CD4-positive, alpha-beta memory T cell (primary cell): ENCODE results near the gene PPTC7. TPM values are rescaled to one million over a fixed set of nuclear protein-coding genes. Genes with fewer than 3 reads are reported as not detected.
"Not testable (repeated sequence)": the region's sequence is repeated elsewhere in the genome, so short reads cannot be mapped to it uniquely, and the experiment has no call there.

Experiments used
- CTCF ChIA-PET: fragments of 350-600 bp; sonication (Branson Sonifier 250); formaldehyde crosslinking; loops from one replicate; lab custom pipeline; 2021; ENCODE audit warnings: inconsistent platforms; ENCODE audit not compliant: partially characterized antibody; lab: Charles Lee
- POLR2A ChIA-PET: fragments of 350-600 bp; sonication (Branson Sonifier 250); formaldehyde crosslinking; loops from one replicate; lab custom pipeline; 2021; ENCODE audit not compliant: partially characterized antibody; lab: Charles Lee
- DNase-seq, 5 donors: peaks; one replicate each; pipeline versions ENCODE4 v3.0.0 to v3.0.0-alpha.2; 2020 to 2022; ENCODE audit warnings: mixed read lengths in 1 of 5
- H3K27ac ChIP-seq: one replicate; pipeline ENCODE4 v1.7.0; 2013; ENCODE audit warnings: low read depth, low read length
- H3K27me3 ChIP-seq: 2 replicates; pipeline ENCODE4 v1.7.0; 2013; ENCODE audit warnings: mild to moderate bottlenecking, low read length, moderate library complexity; ENCODE audit not compliant: insufficient read depth
- H3K36me3 ChIP-seq: 2 replicates; pipeline ENCODE4 v1.7.0; 2013; ENCODE audit warnings: mild to moderate bottlenecking, low read length, moderate library complexity; ENCODE audit not compliant: insufficient read depth
- H3K4me1 ChIP-seq: 2 replicates; pipeline ENCODE4 v1.7.0; 2013; ENCODE audit warnings: mild to moderate bottlenecking, low read length, moderate library complexity; ENCODE audit not compliant: insufficient read depth
- H3K4me3 ChIP-seq, 2 donors: one replicate each; pipeline ENCODE4 v1.7.0; 2013; ENCODE audit warnings: low read length in 2 of 2, mild to moderate bottlenecking in 1 of 2
- H3K9me3 ChIP-seq, 2 donors: one replicate each; pipeline ENCODE4 v1.7.0; 2013; ENCODE audit warnings: low read length in 2 of 2, control low read depth in 1 of 2; ENCODE audit not compliant: control insufficient read depth in 1 of 2
- H3K27ac Mint-ChIP-seq, 7 donors: one replicate each; pipeline ENCODE4 v1.8.0; 2020 to 2021; ENCODE audit warnings: mixed read lengths in 7 of 7, mild to moderate bottlenecking in 6 of 7, inconsistent platforms in 3 of 7, moderate library complexity in 3 of 7
- H3K27me3 Mint-ChIP-seq, 2 donors: one replicate each; pipeline ENCODE4 v1.8.0; 2020 to 2021; ENCODE audit warnings: mixed read lengths in 2 of 2
- H3K36me3 Mint-ChIP-seq, 2 donors: one replicate each; pipeline ENCODE4 v1.8.0; 2020 to 2021; ENCODE audit warnings: mixed read lengths in 2 of 2, inconsistent platforms in 1 of 2, mild to moderate bottlenecking in 1 of 2
- H3K4me1 Mint-ChIP-seq, 4 donors: one replicate each; pipeline ENCODE4 v1.8.0; 2020 to 2021; ENCODE audit warnings: mixed read lengths in 4 of 4, mild to moderate bottlenecking in 1 of 4
- H3K4me3 Mint-ChIP-seq, 8 donors: one replicate each; pipeline ENCODE4 v1.8.0; 2020 to 2021; ENCODE audit warnings: mixed read lengths in 8 of 8, mild to moderate bottlenecking in 7 of 8, moderate library complexity in 6 of 8, inconsistent platforms in 3 of 8
- H3K9me3 Mint-ChIP-seq, 8 donors: one replicate each; pipeline ENCODE4 v1.8.0; 2020 to 2021; ENCODE audit warnings: mixed read lengths in 8 of 8, mild to moderate bottlenecking in 5 of 8, inconsistent platforms in 3 of 8, moderate library complexity in 1 of 8
- intact Hi-C: fragments of 100-400 bp; cut with micrococcal nuclease; formaldehyde crosslinking; loops from one replicate; pipeline ENCODE4 v1.15.1; 2023
- polyA plus RNA-seq, 2 donors: library from polyadenylated mRNA; unstranded; fragments of 300-500 nt; fragmentation: Illumina TruSeq; gene quantifications; one replicate each; pipeline ENCODE4 v1.2.3, GENCODE V29; 2021
- total RNA-seq, 2 experiments: library from RNA; stranded (reverse); gene quantifications; one replicate each; pipeline ENCODE4 v1.2.3, GENCODE V29; 2021

PPTC7 gene
- total and polyA plus RNA-seq, 4 experiments from 2014 or later, result 4.7 to 35.6 (median 22.6) TPM

DNA sequence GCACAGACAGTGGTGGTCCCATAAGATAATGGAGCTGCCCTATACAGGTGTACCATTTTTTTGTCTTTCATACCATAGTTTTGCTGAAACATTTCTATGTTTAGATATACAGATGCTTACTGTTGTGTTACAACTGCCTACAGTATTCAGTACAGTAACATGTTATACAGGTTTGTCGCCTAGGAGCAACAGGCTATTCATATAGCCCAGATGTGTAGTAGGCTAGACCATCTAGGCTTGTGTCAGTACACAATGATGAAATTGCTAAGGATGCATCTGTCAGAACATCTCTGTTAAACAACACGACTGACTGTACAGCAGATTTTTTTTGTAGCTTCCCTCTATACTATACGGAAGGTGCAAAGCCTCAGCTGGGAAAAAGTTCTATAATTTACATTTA lies 50.5 kb downstream of the PPTC7 start:
- Mint-ChIP-seq H3K4me1 (peaks cover 1 to 6% (median 3%) of the 10 kb centered on the region in 4 donors), H3K27me3 (no peaks in the 10 kb centered on the region), H3K9me3 (peaks cover 0 to 2% (median 0%) of the 10 kb centered on the region in 8 donors), H3K27ac (no peak overlapping the region), H3K36me3 (peaks cover 44 to 58% of the 10 kb centered on the region in 2 donors), H3K4me3 (no peak overlapping the region)
- no peaks in the 10 kb centered on the region for H3K4me1 ChIP-seq
- CTCF ChIA-PET, result interaction anchor here (1.1 to 3.9 kb wide), 2 partner anchors 19 to 69 kb away, joined by 7 to 25 read pairs; no protein-coding TSS in a partner anchor
- H3K27ac ChIP-seq, result no peak overlapping the region
- H3K4me3 ChIP-seq, result no peak overlapping the region
- no peaks in the 10 kb centered on the region for H3K27me3 ChIP-seq
- POLR2A ChIA-PET, result interaction anchor here (0.6 to 1.6 kb wide), 2 partner anchors 19 to 64 kb away, joined by 3 read pairs; partner anchors contain the start of gene FAM216A
- no peak for DNase-seq
- H3K36me3 ChIP-seq, result peaks cover 24% of the 10 kb centered on the region
- H3K9me3 ChIP-seq, result no peaks in the 10 kb centered on the region
- intact Hi-C loops, result no loop called here

DNA sequence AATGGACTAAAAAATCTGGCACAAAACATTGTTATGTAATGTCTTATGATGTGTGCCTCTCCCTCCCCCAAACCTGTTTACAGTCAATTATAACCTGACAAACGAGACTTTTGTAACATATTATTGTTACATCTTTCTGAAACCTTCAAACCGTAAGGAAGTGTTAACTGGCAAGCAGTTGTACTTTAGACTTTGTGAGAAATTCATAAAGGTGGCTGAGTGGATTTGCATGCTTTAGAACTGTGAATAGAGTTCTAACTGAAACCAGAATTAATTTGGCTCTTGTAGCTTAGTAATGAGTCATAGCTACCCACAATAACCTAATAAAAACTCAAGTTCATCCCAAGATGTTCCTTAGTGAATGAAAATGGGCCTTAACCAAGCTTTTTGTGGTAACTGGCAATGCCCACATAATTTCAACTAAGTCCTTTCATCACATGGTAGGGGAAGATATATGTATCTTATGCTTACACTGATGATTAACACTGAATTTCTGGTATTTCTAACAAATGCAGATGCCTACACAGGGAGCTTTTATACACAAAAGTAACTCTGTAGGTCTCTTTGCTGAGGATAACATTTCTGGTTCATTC lies 51.3 kb downstream of the PPTC7 start:
- peaks cover 17% of the 10 kb centered on the region for H3K36me3 ChIP-seq
- no peak for DNase-seq
- intact Hi-C loops, result no loop called here
- H3K27ac Mint-ChIP-seq, result peak overlapping the region in 3 of 7 donors; percentile 1 to 28 (median 24)
- peaks cover 38 to 52% of the 10 kb centered on the region in 2 donors for H3K36me3 Mint-ChIP-seq
- no peaks in the 10 kb centered on the region for H3K27me3 ChIP-seq
- ChIA-PET CTCF (interaction anchor here (1.1 to 3.9 kb wide), 2 partner anchors 20 to 70 kb away, joined by 7 to 25 read pairs; no protein-coding TSS in a partner anchor), POLR2A (interaction anchor here (1.6 kb wide), 1 partner anchor 20 kb away, joined by 3 read pairs; no protein-coding TSS in a partner anchor)
- H3K4me3 Mint-ChIP-seq, result no peak overlapping the region
- H3K4me3 ChIP-seq, result no peak overlapping the region
- H3K9me3 Mint-ChIP-seq, result peaks cover 0 to 2% (median 0%) of the 10 kb centered on the region in 8 donors
- H3K9me3 ChIP-seq, result no peaks in the 10 kb centered on the region
- H3K27me3 Mint-ChIP-seq, result no peaks in the 10 kb centered on the region
- H3K4me1 Mint-ChIP-seq, result peaks cover 1 to 6% (median 3%) of the 10 kb centered on the region in 4 donors
- no peak overlapping the region for H3K27ac ChIP-seq
- no peaks in the 10 kb centered on the region for H3K4me1 ChIP-seq

DNA sequence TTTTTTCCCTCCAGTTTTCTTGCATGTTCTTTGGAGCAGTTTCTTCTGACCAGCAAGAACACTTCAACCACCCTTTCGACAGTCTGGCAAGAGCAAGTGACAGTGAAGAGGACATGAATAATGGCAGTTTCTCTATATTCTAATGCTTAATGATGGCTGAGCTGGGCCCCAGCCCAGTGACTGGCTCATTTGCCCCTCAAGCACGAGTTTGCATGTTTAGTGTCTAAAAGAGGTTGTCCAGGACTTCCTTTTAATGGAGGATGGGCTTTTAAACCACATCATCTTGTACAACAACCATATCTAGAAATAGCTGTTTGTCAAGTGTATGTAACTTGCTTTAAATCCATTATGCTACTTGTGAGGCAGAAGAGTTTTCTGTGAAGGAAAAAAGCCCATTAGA lies 52.6 kb downstream of the PPTC7 start:
- Mint-ChIP-seq H3K36me3 (peaks cover 30 to 40% of the 10 kb centered on the region in 2 donors), H3K27ac (peak overlapping the region in 1 of 7 donors; percentile 18), H3K4me1 (peaks cover 1 to 6% (median 3%) of the 10 kb centered on the region in 4 donors), H3K9me3 (peaks cover 0 to 2% (median 0%) of the 10 kb centered on the region in 8 donors), H3K4me3 (no peak overlapping the region), H3K27me3 (no peaks in the 10 kb centered on the region)
- CTCF ChIA-PET, result no interaction called here
- H3K27ac ChIP-seq, result no peak overlapping the region
- no peak overlapping the region for H3K4me3 ChIP-seq
- no peak for DNase-seq
- intact Hi-C loops, result no loop called here
- H3K36me3 ChIP-seq, result peaks cover 4% of the 10 kb centered on the region
- H3K27me3 ChIP-seq, result no peaks in the 10 kb centered on the region
- POLR2A ChIA-PET, result interaction anchor here (1.1 kb wide), 1 partner anchor 28 kb away, joined by 4 read pairs; the partner anchor contains the start of gene RAD9B
- H3K4me1 ChIP-seq, result no peaks in the 10 kb centered on the region
- no peaks in the 10 kb centered on the region for H3K9me3 ChIP-seq

DNA sequence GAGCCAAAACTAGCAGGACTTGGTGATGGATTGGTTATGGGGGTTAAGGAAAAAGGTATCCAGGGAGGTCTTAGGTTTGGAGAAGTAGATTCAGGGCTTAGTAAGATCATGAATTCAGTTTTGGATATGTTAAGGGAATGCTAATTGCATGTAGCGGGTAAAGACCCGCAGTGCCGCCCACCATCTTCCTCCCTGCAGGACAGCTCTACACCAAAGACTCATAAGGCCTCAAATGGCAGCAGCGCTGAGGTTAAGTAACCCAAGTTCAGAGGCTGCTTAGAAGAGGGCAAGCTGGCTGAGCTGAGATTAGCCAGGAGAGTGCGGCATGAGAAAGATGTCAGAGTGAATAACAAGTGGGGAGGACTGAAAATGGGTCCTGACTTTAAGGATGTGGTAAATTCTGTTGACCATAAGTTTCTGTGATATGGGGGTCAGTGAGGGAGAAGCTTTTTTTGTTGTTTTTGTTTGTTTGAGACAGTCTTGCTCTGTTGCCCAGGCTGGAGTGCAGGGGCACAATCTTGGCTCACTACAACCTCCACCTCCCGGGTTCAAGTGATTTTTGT lies 54.8 kb downstream of the PPTC7 start:
- H3K27ac ChIP-seq, result no peak overlapping the region
- no peaks in the 10 kb centered on the region for H3K27me3 ChIP-seq
- no peak overlapping the region for H3K4me3 ChIP-seq
- no peaks in the 10 kb centered on the region for H3K36me3 ChIP-seq
- POLR2A ChIA-PET, result interaction anchor here (0.6 to 0.7 kb wide), 2 partner anchors 60 to 63 kb away, joined by 3 to 4 read pairs; partner anchors contain the start of genes FAM216A and GPN3
- no peaks in the 10 kb centered on the region for H3K9me3 Mint-ChIP-seq
- no peaks in the 10 kb centered on the region for H3K27me3 Mint-ChIP-seq
- peak overlapping the region in 3 of 7 donors; percentile 7 to 49 (median 19) for H3K27ac Mint-ChIP-seq
- H3K36me3 Mint-ChIP-seq, result peaks cover 24 to 29% of the 10 kb centered on the region in 2 donors
- no peaks in the 10 kb centered on the region for H3K4me1 ChIP-seq
- H3K4me1 Mint-ChIP-seq, result peaks cover 0 to 6% (median 3%) of the 10 kb centered on the region in 4 donors
- intact Hi-C loops, result no loop called here
- H3K9me3 ChIP-seq, result no peaks in the 10 kb centered on the region
- no peak for DNase-seq
- CTCF ChIA-PET, result interaction anchor here (0.7 to 4.3 kb wide), 3 partner anchors 9 to 73 kb away, joined by 3 to 27 read pairs (median 3); no protein-coding TSS in a partner anchor
- H3K4me3 Mint-ChIP-seq, result no peak overlapping the region

DNA sequence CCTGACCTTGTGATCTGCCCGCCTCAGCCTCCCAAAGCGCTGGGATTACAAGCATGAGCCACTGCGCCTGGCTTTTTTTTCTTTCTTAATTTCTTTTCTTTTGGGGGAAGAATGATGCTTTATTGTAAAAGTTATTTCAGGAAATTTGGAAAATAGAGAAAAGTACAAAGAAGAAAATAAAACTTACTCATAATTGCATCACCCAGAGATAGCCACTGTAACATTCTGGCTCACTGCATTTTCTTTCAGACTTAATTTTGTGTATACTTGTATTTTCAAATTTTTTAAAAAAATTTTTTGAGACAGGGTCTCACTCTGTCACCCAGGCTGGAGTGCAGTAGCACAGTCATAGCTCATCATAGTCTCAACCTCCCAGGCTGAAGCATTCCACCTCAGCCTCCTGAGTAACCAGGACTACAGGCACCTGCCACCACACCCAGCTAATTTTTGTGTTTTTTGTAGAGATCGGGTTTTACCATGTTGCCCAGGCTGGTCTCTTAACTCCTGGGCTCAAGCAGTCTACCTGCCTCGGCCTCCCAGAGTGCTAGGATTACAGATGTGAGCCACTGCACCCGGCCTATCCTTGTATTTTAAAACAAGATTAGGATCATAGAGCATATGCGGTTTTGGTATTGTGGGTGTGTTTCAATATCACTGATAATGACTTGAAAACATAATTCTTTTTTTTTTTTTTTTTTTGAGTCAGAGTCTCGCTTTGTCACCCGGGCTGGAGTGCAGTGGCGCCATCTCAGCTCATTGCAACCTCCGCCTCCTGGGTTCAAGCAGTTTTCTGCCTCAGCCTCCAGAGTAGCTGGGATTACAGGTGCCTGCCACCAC lies 62.0 kb downstream of the PPTC7 start:
- Mint-ChIP-seq H3K4me3 (peak overlapping the region in 2 of 8 donors; percentile 39 to 57), H3K27ac (peak overlapping the region in 3 of 7 donors; percentile 43 to 64 (median 56))
- POLR2A ChIA-PET, result interaction anchor here (0.6 kb wide), 1 partner anchor 883 kb away, joined by 3 read pairs; no protein-coding TSS in a partner anchor

DNA sequence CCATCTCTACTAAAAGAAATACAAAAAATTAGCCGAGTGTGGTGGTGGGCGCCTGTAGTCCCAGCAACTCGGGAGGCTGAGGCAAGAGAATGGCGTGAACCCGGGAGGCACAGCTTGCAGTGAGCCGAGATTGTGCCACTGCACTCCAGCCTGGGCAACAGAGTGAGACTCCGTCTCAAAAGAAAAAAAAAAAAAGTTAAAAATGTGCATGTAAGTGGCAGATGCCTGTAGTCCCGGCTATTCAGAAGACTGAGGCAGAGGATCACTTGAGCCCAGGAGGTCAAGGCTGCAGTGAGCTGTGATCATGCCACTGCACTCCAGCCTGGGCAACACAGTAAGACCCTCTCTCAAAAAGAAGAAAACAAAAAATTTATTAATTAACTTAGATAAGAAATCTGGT lies 65.1 kb downstream of the PPTC7 start:
- H3K4me1 Mint-ChIP-seq, H3K4me3 ChIP-seq, H3K27me3 ChIP-seq, H3K27ac ChIP-seq, H3K4me3 Mint-ChIP-seq, H3K27me3 Mint-ChIP-seq, H3K36me3 Mint-ChIP-seq, H3K9me3 ChIP-seq, CTCF ChIA-PET, H3K27ac Mint-ChIP-seq, H3K36me3 ChIP-seq, POLR2A ChIA-PET, H3K9me3 Mint-ChIP-seq, DNase-seq, intact Hi-C loops: not testable (repeated sequence)
- H3K4me1 ChIP-seq, result peaks cover 13% of the 10 kb centered on the region

More for the DNA sequence above, 62.0 kb downstream of the PPTC7 start:
- H3K4me3 ChIP-seq, H3K9me3 Mint-ChIP-seq, H3K4me1 Mint-ChIP-seq, H3K9me3 ChIP-seq, H3K36me3 Mint-ChIP-seq, H3K27me3 ChIP-seq, intact Hi-C loops, H3K27ac ChIP-seq, H3K36me3 ChIP-seq, H3K27me3 Mint-ChIP-seq: not testable (repeated sequence)
- CTCF ChIA-PET, result interaction anchor here (1.5 kb wide), 1 partner anchor 79 kb away, joined by 13 read pairs; no protein-coding TSS in a partner anchor
- peaks cover 13% of the 10 kb centered on the region for H3K4me1 ChIP-seq
- DNase-seq, result peak in 3 of 5 donors; percentile 9 to 27 (median 11)
